Measurements from ENCODE around the gene GLP1R. TPM values are rescaled to one million over a fixed set of nuclear protein-coding genes. Genes with fewer than 3 reads are reported as not detected.

Gene GLP1R
- polyA plus RNA-seq, 3 donors, result 0.65 to 0.75 (median 0.71) TPM

- no peak for DNase-seq (ENCODE audit: low read depth in 3 of 3, low spot score in 2 of 3)
Measured at GRCh38 chr6:39084506-39084905, 35.9 kb downstream of the GLP1R start.

GRCh38 chr6:39085129-39085797 lies 36.7 kb downstream of the GLP1R start:
- no peak for DNase-seq (ENCODE audit: low read depth in 3 of 3, low spot score in 2 of 3)

DNA sequence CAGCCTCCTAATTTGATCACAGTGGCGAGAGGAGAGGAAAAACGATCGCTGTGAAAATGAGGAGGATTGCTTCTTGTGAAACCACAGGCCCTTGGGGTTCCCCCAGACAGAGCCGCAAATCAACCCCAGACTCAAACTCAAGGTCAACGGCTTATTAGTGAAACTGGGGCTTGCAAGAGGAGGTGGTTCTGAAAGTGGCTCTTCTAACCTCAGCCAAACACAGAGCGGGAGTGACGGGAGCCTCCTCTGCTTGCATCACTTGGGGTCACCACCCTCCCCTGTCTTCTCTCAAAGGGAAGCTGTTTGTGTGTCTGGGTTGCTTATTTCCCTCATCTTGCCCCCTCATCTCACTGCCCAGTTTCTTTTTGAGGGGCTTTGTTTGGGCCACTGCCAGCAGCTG lies 37.7 kb downstream of the GLP1R start:
- no peak for DNase-seq (ENCODE audit: low read depth in 3 of 3, low spot score in 2 of 3)

GRCh38 chr6:39086711-39087110 lies 38.1 kb downstream of the GLP1R start:
- DNase-seq (ENCODE audit: low read depth in 3 of 3, low spot score in 2 of 3), result no peak

GRCh38 chr6:39087197-39087596 lies 38.6 kb downstream of the GLP1R start:
- DNase-seq (ENCODE audit: low read depth in 3 of 3, low spot score in 2 of 3), result no peak

- DNase-seq (ENCODE audit: low read depth in 3 of 3, low spot score in 2 of 3), result peak; percentile 38 to 67 (median 47)
Measured at GRCh38 chr6:39088331-39088730, 39.8 kb downstream of the GLP1R start.

GRCh38 chr6:39090036-39090435 lies 41.5 kb downstream of the GLP1R start:
- no peak for DNase-seq (ENCODE audit: low read depth in 3 of 3, low spot score in 2 of 3)

- no peak for DNase-seq (ENCODE audit: low read depth in 3 of 3, low spot score in 2 of 3)
Measured at GRCh38 chr6:39091220-39091619, 42.6 kb downstream of the GLP1R start.

DNA sequence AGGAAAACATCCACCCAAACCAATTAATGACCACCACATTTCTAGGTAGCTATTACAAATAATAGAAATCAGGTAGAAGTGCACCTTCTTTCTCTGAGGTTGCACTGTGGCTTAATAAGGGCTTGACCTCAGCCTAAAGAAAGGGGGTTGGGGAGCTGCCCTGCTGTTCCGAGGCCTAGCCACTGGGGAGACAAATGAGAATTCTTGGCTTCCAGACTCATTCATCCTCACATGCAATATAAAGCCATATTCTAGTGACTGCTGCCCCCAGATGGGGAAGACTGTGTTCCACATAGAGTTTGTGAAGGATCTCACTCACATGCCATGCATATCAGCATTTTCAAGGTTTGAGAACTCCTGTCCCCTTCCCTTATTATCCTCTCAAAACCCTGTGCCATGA lies 43.5 kb downstream of the GLP1R start:
- DNase-seq (ENCODE audit: low read depth in 3 of 3, low spot score in 2 of 3), result no peak

DNA sequence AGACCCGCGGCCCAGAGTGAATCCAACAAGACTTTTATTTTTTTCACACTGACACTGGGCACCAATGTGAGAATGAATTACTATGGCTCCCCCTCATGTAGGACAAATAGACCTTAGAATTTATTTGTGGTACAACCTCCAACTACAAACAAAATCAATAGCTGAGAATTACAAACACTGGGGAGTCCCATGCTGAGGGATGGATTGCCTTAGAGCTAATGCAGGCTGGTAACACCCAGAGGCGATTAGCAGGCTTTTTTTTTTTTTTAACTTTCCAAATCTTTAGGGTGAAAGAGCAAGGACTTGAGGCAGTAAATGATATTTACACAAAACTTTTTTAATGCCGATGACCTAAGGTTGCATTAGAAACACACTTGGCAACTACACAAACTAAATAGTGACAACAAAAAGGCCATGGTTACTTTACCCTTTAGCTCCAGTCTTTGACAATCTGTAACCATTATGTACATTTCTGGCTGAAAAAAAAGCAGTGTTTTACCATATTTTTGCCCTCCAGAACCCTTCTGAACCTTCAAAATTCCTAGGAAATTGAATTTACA lies 44.6 kb downstream of the GLP1R start:
- no peak for DNase-seq (ENCODE audit: low read depth in 3 of 3, low spot score in 2 of 3)

DNA sequence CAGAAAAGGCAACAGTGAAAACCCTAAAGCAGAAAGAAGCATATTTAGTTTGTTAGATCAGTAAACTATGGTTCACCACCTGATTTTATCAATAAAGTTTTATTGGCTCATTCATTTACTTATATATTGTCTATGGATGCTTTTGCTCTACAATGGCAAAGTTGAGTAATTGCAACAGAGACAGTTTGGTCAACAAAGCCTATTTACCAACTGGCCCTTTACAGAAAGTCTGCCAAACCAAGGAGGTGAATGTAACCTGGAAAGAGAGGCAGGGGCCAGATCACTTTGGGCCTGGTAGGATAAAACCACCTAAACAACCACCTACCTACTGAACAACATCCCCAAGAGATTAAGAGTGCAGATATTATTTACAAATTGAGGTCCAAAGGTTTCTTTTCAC lies 47.0 kb downstream of the GLP1R start:
- DNase-seq (ENCODE audit: low read depth in 3 of 3, low spot score in 2 of 3), result no peak

DNA sequence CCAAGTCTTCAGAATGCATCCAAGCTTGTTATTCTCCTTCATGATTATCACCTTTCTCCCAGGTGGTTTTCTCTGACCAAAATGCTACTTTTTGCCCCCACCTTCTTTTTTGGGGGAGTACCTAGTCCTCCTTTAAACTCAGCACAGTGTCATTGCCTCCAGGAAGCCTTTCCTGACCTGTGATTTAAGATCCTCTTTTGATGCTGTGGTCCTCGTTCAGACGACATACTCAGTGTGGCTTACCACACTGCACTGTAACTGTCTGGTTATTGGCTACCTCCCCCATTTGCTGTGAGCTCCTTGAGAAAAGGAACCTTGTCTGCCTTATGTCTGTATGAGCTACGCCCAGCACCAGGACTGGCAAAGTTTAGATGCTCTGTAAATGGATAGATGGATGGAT lies 51.8 kb downstream of the GLP1R start:
- DNase-seq (ENCODE audit: low read depth in 3 of 3, low spot score in 2 of 3), result no peak

GRCh38 chr6:39102071-39102820 lies 53.7 kb downstream of the GLP1R start:
- peak in 2 of 3 donors; percentile 48 to 50 for DNase-seq (ENCODE audit: low read depth in 3 of 3, low spot score in 2 of 3)

- DNase-seq (ENCODE audit: low read depth in 3 of 3, low spot score in 2 of 3), result no peak
Measured at GRCh38 chr6:39102821-39103136, 54.2 kb downstream of the GLP1R start.

DNA sequence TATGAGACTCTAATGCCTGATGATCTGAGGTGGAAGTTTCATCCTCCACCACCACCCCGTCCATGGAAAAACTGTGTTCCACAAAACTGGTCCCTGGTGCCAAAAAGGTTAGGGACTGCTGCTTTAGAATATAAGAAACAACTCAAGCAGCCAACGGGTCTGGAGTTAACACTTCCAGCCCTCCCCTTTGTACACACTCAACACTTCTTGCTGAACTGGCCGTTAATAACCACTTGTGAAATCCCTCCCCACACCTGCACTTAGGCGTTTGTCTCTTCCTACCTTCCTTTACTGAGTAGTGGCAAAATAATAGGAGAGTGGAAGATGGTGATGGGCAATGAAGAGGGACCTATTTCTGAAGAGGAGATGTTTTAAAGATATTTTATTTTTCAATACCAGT lies 55.9 kb downstream of the GLP1R start:
- DNase-seq (ENCODE audit: low read depth in 3 of 3, low spot score in 2 of 3), result no peak

DNA sequence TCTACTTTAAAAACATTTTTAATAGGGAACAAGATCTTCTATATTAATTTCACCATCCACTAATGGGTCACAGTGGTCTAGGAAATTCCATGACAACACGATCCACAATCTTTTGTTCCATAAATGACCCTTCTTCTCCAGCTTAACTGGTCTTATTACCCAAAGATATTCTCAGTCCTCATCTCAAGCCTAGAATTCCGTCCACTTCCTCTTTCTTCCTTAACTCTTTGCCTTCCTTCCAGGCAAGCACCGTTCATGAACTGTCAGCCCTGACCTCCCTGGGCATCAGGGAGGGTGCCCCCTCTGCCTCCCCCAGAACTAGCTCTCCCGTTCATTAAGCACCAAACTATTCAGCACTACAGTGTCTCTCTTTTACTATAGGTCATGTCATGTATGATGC lies 58.5 kb downstream of the GLP1R start:
- DNase-seq (ENCODE audit: low read depth in 3 of 3, low spot score in 2 of 3), result no peak

DNA sequence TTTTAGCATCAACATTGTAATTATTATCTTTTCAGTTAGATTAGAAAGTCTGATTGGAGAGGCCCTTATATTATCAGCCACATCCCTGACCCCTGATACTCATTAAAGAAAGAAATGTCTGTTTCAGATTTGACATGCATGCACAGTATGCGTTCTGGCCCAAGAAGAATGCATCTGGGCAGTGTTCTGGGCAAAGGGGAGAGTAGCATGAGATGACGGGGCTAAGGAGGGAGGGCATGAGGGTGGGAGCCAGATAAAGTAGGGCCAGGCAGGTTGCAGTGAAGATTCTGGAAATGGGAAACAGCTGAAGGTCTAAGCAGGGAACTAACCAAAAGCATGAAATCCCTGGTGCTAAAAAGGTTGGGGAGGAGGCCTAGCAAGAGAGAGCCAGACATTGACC lies 59.1 kb downstream of the GLP1R start:
- no peak for DNase-seq (ENCODE audit: low read depth in 3 of 3, low spot score in 2 of 3)

DNA sequence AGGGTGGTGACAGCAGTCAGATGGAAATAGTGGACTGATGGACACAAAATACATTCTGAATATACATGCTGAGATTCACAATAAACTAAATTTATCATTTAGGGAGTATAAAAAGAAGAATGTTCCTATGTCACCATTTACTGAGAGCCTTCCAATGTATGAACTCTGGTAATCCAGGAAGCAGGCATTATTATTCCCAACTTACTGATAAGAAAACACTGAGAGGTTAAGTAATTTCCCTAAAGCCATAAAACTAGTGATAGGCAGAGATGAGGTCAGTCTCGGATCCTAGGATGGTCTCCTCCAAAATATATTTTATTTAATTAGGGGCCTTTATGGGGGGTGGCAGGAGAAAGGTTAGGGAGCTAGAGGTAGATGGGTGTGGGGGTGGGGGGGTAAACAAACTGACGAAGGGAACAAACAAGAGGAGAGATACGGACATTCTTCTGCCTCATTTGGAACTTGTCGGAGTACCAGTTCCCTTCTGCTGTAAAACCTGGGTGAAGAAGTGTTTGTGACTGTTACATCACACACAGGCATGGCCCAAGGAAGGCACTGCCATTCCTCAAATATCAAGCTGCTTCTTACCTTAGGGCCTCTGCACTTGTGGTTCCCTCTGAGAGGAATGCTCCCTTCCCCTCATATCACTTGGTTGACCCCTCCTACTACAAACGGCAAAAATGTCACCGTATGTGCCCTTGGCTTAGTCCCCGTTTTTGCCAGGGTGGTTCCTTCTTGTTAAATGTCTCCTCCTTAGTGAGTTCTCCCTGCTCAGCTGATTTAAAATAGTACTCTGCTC lies 59.7 kb downstream of the GLP1R start:
- DNase-seq (ENCODE audit: low read depth in 3 of 3, low spot score in 2 of 3), result no peak

GRCh38 chr6:39111280-39111679 lies 62.7 kb downstream of the GLP1R start:
- DNase-seq (ENCODE audit: low read depth in 3 of 3, low spot score in 2 of 3), result no peak

DNA sequence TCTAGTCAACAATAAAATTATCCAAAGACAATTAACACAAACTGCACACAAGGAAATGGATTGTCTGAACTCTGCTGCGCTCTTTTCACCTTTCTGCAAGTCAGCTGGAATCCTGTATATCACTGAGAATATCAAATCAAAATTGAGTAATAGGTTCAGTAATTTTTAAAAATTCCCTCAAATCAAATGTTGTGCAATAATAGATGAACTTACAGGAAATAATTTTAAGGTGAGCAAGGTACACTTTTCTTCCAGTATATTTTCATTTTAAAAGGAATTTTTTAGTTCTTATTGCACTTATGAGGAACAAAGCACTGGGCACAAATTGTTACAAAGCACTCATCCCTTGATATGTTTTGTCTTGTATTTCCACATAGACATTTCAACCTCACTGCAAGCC lies 65.2 kb downstream of the GLP1R start:
- DNase-seq (ENCODE audit: low read depth in 3 of 3, low spot score in 2 of 3), result no peak

GRCh38 chr6:39114388-39114703 lies 65.8 kb downstream of the GLP1R start:
- peak in 1 of 3 donors; percentile 16 for DNase-seq (ENCODE audit: low read depth in 3 of 3, low spot score in 2 of 3)
